ENCODE results near the gene KIF16B.

DNA sequence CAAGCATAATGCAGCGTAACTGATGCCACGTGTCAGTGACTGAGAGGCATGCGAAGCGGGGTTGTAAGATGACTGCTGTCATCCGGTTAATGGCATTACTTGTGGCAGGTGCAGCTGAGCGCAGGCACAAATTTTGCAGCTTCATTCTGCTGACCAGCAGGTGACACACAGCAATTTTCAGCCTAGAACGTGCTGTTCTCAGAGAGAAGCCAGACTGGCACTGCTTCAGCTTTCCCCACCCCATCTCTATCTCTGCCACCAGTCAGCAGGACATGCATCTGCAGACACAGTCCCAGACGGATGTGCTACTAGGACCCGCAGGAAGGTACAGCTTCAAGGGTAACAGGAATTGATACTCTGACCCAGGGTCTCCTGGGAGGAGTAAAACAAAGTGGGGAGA, 221.8 kb downstream of the KIF16B start:
- TF ChIP-seq TAF1 (IDR thresholded peaks at IDR 0.05; ENCODE audit: borderline replicate concordance, insufficient read depth, low read length) = no peak
- TF ChIP-seq POLR2AphosphoS5 (IDR thresholded peaks at IDR 0.05; ENCODE audit: low read depth, low read length) = no peak
- TF ChIP-seq REST (IDR thresholded peaks at IDR 0.05; ENCODE audit: insufficient read depth in 1 of 2, low read depth in 2 of 2, low read length in 2 of 2) = no peak
- no peak for TF ChIP-seq SIN3A (IDR thresholded peaks at IDR 0.05; ENCODE audit: borderline replicate concordance, insufficient read depth, low read length)
